Measurements from ENCODE around the gene CYSRT1.

CYSRT1 gene, protein sequence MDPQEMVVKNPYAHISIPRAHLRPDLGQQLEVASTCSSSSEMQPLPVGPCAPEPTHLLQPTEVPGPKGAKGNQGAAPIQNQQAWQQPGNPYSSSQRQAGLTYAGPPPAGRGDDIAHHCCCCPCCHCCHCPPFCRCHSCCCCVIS
- long read RNA-seq, donor 1: 0 reads
- long read RNA-seq, donor 2: 0 reads
- long read RNA-seq, donor 3: 0 reads
- long read RNA-seq, donor 4, partial matches to known transcripts: 12 of 12 reads
- long read RNA-seq, donor 4, other reads (novel, unspliced or antisense): 0 of 12 reads
- long read RNA-seq, donor 5, partial matches to known transcripts: 8 of 37 reads
- long read RNA-seq, donor 5, other reads (novel, unspliced or antisense): 28 of 37 reads
- long read RNA-seq, donor 6, partial matches to known transcripts: 0 of 1 reads
- long read RNA-seq, donor 6, other reads (novel, unspliced or antisense): 0 of 1 reads
- long read RNA-seq, donor 7, partial matches to known transcripts: 35 of 36 reads
- long read RNA-seq, donor 7, other reads (novel, unspliced or antisense): 0 of 36 reads
- long read RNA-seq, donor 8: 0 reads

DNA sequence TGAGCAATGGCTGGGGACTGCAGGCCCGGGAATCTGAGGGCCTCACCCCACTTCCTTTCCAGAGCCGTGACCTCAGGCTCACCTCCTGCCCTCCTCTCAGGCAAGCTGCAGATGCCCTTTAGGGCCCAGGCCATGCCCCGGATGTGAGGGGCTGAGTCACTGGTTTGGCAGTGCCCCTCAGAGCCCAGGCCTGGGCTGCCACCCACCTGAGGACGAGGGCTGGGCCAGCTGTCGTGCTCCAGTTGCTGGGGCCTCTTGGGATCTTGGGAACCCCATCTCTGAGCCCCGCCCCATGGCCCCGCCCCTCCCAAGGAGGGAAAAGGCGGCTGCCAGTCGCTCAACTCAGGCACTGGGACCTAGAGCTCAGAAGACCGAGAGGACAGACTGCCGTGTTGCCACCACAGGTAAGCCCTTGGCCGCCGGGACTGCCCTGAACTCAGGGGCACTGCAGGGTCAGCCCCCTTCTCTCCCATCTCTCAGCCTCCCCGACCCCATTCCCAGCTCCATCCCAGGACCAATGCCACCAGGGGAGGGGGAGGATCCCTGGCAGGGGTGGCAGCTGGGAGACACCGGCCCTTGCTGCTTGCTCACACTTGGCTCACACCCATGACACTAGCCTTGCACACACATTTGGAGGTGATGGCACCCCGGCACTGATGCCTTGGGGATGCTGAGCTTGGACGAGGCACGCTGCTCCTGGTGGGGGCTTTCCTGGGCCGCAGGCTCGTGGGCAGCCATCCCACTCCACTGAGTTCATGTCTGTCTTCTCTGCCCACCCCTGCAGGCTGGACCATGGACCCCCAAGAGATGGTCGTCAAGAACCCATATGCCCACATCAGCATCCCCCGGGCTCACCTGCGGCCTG is at the start of gene CYSRT1:
CYSRT1 (plus strand) TSS at position 345 of the 865 bp plus-strand sequence; CDS start at position 793, 448 bp downstream.
- DNase-seq: no peak

DNA sequence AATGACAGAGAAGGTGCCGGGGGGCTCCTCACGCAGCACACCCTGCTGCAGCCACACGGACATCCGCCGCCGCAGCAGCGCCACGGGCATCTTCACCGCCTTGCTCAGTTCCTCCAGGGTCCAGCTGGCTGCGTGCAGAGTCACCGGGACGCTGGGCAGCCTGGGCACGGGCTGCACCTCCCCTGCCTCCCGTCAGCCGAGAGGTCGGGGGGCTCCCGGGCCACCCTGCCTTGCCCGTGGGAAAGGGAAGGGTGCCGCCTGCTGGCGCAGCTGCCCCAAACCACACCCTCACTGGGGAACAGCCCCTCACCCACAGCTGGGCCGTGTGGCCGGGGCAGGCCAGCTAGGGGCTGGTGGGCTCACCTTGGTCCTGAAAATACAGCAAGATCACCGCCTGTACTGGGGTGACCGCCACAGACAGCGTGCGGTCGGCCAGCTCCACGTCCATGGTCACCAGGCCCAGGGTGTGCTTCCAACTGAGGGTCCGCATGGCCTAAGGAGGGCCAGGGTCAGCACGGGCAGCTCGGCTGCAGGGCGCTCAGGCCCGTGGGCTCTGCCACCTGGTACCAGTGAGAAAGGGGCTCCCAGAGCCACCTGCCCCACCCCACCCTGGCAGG is 49.5 kb upstream of the CYSRT1 start:
- no peak for DNase-seq

DNA sequence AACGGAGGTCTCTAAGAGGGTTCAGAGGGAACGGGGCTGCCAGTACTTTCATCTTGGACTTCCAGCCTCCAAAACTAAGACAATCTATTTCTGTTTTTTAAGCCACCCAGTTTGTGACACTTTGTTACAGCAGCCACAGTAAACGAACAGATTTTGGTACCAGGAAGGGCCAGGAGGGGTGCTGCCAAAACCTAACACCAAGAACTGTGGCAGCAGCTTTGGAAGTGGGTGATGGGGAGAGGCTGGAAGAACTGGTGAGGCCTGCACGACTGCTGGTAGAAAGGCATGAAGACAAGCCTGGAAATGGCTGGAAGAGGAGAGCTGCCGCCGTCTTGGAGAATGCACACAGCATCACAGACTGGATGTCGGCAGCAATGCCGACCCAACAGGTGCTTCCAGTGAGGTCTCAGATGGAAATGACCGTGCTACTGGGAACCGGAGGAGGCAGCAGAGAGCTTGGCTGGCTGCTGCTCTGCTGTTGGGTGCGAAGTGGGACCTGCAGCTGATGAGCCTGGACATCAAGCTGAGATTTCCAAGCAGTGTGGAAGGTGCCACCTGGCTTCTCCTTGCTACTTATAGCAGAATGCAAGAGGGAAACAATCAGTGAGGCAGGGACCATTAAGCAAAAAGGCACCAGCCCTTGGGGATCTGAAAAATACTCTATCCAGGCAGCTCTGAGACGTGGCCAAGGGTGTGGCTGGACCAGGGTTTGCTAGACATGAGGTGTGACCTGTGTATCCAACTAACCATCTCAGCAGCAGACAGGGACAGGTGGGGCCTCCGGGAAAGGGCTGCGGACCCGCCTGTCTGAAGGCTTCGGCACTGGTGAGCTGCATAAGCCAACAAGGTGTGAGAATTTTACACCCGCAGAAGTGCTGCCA is 48.4 kb upstream of the CYSRT1 start:
- DNase-seq: no peak

DNA sequence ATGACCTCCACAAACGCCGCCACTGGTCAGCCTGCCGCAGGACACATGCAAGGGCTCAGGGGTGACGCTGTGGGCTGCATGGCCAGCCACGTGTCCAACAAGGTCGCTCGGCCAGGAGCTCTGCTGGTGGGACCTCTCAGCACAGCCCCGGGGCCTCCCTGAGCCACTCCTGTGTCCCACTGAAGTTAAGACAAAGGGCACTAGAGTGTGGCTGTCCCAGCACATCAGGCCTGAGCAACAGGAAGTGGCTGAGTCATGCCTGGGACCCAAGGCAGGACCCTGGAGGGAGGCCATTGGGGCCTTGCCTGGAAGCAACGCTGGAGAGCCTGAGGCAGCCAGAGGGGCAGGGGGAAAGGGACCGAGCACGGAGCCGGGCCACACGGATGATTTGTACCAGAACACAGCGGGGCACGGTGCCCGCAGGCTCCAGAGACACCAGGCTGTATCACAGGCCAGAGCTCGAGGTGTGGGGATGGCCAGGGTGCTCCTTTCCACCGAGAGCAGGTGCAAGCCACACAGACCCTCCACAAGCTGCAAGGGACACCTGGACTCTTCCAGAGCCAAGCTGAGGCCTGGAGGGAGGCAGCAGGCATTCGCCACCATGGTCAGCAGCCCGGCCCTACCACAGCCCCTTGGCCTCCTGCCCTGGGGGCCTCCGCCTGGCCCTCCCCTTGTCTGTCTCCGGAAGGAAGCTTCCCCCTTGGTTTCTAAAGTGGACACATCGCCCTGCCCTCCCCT is 46.6 kb upstream of the CYSRT1 start:
- no peak for DNase-seq

DNA sequence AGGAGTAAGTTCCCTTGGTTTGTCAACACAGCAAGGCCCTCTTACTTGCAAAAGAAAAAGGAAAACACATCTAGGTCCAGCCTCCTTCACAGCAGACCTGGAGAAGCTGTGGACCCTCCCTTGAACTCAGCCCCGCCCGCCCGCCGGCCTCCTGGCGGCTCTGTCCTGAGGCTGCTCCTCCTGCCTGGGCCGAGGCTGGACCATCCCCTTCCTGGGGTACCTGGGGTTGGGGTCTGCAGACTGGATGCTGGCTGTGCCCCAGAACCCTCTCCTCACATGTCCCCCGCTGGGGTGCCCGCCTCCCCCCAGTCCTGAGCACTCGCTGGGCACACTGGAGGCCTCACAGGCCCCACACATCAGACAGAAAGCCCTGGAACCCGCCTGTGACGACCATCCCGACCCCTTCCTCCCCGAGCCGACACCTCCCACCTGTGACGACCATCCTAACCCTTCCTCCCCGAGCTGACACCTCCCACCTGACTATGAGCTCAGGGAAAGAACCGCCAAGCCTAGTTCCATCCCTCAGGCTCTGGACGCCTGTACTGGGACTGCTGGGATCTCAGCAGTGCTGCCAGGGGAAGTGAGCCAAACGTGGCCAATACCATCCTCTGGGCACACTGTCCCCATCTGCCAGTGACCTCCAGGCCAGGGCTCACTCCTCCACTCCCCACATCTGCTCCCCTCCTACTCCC is 45.9 kb upstream of the CYSRT1 start:
- DNase-seq: no peak

DNA sequence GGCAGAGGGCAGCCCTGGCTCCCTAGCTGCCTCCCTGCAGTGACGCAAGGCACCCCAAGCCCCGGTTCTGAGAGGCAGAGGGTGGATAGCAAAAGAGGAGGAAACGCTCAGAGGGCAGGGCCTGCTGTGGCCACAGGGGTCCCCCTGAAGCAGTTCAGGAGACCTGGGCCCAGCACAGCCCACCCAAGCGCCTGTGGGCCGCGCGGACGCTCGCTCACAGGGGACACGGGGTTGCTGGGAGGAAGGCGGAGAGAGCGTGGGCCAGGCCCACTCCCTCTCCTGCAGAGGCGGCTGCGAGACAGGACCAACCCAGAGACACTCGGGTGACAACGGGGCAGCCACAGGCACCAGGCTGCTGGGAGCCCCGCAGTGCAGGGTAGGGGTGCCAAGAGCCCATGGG is 45.2 kb upstream of the CYSRT1 start:
- no peak for DNase-seq

DNA sequence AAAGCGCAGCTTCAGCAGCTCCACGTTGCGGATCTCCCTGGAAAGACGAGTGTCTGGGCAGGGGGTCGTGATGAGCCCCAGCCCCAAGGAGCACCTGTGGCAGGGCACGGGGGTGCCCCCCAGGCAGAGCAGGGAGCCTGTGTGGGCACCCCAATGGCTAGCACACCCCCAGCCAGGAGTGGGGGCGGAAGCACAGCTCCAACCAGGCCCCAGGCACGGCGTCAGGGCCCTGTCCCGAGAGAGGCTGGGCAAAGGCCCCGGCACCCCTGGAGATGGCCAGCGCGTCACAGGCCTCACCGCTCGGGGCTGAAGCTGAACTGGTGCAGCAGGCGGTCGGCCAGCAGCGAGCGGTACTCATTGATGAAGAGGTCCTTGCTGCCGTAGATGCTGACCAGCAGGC is 44.5 kb upstream of the CYSRT1 start:
- no peak for DNase-seq

DNA sequence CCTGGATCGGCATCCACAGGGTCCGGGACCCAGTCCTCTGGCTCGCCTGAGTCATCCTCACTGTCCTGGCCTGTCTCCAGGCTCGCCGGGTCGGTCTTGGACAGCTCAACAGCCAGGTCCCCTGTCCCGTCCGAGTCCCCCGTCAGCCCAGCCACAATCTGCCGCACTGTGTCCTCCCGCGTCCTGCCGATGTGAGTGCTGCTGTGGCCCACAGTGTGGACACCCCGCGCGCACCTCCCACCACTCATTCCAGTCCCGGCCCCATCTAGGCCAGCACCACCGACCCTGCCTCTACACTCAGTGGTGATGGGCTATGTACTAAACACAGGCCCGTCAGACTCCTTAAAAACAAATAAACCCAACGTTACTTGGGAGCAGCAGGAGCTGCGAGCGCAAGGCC is 43.3 kb upstream of the CYSRT1 start:
- no peak for DNase-seq

DNA sequence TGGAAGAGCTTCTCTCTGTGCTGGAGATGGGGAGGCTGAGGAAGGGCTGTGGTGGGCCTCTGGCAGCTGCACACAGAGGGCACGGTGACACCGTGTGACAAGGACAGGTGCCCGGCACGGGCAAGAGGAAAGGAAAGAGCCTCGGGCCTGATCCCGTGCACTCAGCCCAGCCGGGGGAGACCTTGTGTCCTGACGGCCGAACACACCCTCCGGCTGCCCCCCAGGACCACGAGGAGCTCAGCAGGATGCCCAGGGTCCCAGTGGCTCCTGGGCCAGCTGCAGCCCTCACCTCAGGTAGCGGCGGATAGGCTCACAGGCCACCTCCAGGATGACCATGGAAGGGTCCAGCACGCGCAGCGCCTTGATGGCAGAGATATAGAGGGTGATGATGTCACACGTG is 42.1 kb upstream of the CYSRT1 start:
- DNase-seq: no peak

DNA sequence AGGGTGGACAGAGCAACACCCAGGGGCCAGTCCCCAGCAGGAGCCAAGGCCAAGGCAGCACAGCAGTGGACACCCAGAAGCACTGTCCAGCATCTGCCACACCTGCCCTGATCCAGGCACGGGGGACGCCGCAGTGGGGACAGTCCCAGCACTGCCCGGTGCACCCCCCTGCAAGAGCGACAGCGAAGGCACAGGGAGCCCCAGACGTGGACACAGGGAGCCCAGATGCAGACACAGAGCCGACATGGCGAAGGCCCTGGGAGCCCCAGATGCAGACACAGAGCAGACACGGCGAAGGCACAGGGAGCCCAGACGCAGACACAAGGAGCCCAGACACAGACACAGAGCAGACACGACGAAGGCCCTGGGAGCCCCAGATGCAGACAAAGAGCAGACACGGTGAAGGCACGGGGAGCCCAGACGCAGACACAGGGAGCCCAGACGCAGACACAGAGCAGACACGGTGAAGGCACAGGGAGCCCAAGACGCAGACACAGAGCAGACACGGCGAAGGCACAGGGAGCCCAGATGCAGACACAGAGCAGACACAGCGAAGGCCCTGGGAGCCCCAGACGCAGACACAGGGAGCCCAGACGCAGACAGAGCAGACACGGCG is 40.9 kb upstream of the CYSRT1 start:
- DNase-seq: no peak

DNA sequence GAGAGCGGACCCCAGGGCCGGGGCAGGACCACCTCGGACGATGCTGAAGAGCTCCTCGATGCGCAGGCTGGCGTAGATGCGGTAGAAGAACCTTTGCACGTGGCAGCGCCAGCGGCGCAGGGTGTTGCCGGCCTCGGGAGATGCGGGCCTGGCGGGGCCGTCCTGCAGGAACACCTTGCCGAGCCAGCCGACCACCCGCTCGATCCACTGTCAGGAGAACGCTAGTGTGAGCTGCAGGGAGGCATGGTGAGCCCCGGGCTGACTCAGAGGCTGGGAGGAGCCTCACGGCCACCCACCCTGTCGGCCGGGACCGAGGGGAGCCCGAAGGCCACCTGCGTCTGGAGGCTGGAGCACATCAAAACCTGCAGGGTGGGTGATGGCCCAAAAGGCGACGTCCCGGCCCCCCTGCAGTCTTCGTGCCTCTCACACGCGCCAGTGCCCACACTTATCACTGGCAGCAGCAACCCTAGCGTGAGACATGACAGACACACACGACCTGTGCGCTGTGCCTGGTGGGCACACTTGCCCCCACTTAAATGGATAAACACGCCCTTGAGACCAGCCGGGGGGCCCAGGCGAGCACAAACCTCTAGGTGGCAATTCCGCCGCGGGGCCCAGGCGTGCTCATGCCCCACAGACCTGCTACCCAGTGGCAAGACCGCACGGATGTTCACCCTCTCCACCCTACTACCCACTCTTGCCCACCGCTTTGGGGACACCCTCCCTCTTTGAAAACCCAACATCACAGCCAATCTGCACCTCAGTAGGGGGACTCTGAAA is 39.9 kb upstream of the CYSRT1 start:
- no peak for DNase-seq

DNA sequence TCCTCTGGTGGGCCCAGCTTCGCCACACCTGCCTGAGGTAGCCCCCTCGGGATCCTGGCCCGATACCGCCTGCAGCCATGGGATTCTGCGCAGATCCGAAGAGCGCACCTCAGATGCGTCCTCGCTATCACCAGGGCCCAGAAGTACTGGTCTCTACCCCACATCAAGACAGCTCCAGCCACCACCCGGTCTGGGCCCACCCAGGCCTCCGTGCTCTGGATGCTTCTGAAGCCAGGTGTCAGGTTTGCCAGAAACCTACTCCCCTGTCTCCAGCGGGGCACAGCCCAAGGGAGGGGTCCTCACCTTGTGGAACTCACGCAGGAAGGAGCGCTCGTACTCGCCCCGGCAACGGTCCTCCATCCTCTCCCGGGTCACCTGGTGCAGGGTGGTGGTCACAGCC is 39.1 kb upstream of the CYSRT1 start:
- no peak for DNase-seq

DNA sequence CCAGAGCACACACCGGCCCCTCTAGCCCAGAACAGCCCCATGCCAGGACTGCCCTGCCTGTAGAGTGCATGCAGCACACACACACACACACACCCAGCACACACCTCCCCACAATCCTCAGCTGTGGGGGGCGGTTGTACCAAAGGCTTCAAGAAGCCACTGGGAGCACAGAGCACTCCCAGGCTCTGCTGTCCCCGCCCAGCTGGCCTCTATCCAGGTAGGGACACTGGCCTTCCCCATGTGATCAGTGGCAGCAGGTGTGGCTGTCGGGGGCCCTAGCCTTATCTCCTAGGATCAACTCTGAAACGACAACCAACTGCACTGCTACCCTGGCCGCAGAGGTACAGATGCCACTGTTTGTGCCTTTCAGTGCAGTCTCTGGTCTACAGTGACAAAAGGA is 38.6 kb upstream of the CYSRT1 start:
- no peak for DNase-seq

DNA sequence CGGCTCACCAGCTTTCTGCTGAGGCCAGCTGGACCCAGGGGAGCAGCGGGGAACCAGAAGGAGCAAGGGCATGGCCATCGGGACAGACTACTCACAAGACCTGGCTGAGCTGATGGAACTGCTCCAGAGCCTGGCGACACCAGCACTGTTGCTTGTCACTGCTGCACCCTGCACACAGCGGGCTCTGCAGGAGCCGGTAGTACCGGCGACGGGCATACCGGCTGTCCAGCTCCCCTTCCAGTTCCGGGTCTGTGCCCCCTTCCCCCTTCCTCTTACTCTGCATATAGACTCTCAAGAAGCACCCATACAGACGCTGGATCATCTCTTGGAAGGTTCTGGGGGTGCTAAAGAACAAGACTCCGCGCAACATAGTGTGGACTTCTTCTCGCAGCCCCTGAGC is 37.6 kb upstream of the CYSRT1 start:
- no peak for DNase-seq

DNA sequence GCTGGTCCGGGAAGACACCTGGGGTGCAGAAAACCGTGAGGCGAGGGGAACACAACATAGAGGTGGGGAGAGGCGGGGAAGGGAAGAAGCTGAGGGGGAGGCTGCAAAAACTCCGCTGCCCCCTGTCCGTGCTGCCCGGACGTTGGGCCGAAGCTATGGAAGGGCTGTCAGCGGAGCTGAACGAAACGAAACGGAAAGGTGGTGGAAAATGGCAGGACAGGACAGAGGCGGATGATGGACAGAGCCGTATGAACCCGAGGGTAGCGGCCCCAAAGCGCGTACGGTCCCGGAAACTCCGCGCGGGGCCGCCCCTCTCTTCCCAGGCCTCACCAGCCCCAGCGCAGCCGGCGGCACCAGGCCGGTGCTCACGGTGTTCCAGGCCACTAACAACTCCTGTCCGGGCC is 36.9 kb upstream of the CYSRT1 start:
- no peak for DNase-seq

DNA sequence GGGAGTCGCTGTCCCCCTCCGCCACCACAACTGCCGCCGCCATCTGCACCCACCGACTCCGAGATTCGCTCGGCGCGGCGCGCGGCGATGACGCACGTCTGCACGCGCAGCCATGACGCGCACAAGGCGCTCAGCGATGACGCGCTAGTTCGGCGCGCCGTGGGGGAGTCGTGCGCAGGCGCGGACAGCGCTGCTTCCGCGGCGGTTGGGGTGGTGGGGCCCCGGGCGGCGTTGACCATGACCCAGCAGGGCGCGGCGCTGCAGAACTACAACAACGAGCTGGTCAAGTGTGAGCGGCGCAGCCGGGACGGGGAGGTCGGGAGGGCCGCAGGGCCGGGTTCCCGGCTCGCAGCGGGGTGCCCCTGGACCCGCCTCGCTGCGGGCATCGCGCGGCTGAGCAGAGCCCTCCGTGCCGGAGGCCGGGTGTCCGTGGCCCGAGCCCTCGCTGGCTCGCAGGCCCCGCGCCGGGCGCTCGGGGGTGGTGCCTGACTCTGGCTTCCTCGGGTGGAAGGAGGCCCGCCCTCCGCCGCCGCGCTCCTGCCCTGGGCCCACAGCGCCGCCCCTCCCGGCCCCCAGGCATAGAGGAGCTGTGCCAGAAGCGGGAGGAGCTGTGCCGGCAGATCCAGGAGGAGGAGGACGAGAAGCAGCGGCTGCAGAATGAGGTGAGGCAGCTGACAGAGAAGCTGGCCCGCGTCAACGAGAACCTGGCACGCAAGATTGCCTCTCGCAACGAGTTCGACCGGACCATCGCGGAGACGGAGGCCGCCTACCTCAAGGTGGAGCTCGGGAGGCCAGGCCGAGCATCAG is 36.3 kb upstream of the CYSRT1 start, which contains the start of the genes ANAPC2 and SSNA1:
ANAPC2 (minus strand) TSS at position 71 of the 807 bp plus-strand sequence; CDS start at position 43, 28 bp downstream.
SSNA1 (plus strand) TSS at position 187 of the 807 bp plus-strand sequence; CDS start at position 238, 51 bp downstream.
- DNase-seq: peak; percentile 97
